Fibroblast of lung (primary cell): ENCODE measurements around the gene RXFP2. TPM values are rescaled to one million over a fixed set of nuclear protein-coding genes. Genes with fewer than 3 reads are reported as not detected.

Experiments used
- DNase-seq, 2 donors: peaks; one replicate each; pipeline versions ENCODE4 v3.0.0 to v3.0.0-alpha.2; 2010; ENCODE audit warnings: low read depth in 2 of 2
- H2AFZ ChIP-seq: 2 replicates; pipeline ENCODE4 v1.5.1; 2012; ENCODE audit warnings: low read length, control low read depth, inconsistent platforms
- H3K27ac ChIP-seq: 2 replicates; pipeline ENCODE4 v1.5.1; 2011; ENCODE audit warnings: low read length, control low read depth; ENCODE audit not compliant: insufficient read depth
- H3K27me3 ChIP-seq: 2 replicates; pipeline ENCODE4 v1.5.1; 2011; ENCODE audit warnings: mild to moderate bottlenecking, low read length; ENCODE audit not compliant: control insufficient read depth, insufficient read depth
- H3K36me3 ChIP-seq: 2 replicates; pipeline ENCODE4 v1.5.1; 2011; ENCODE audit warnings: low read length; ENCODE audit not compliant: control insufficient read depth, insufficient read depth
- H3K4me1 ChIP-seq: 2 replicates; pipeline ENCODE4 v1.5.1; 2011; ENCODE audit warnings: low read length; ENCODE audit not compliant: control insufficient read depth, insufficient read depth; ENCODE audit errors: extremely low read depth
- H3K4me2 ChIP-seq: 2 replicates; pipeline ENCODE4 v1.5.1; 2011; ENCODE audit warnings: low read length, control low read depth; ENCODE audit not compliant: insufficient read depth; ENCODE audit errors: extremely low read depth
- H3K4me3 ChIP-seq, 4 experiments: fragments of 200-600 bp in 1 of 4; sonication (generic) in 1 of 4; replicated peaks in 1 of 4; 2 replicates each; pipeline ENCODE4 v1.5.1; 2011 to 2016; ENCODE audit warnings: low read length in 4 of 4, low read depth in 3 of 4, mild to moderate bottlenecking in 3 of 4, control low read depth in 2 of 4, inconsistent platforms in 1 of 4, mixed read lengths in 1 of 4; ENCODE audit not compliant: insufficient read depth in 1 of 4; ENCODE audit errors: control extremely low read depth in 1 of 4
- H3K79me2 ChIP-seq: 2 replicates; pipeline ENCODE4 v1.5.1; 2012; ENCODE audit warnings: mild to moderate bottlenecking, low read length, inconsistent platforms; ENCODE audit not compliant: control insufficient read depth, insufficient read depth
- H3K9ac ChIP-seq: 2 replicates; pipeline ENCODE4 v1.5.1; 2011; ENCODE audit warnings: mild to moderate bottlenecking, low read length, control low read depth; ENCODE audit not compliant: insufficient read depth
- H3K9me3 ChIP-seq: 2 replicates; pipeline ENCODE4 v1.5.1; 2012; ENCODE audit warnings: low read depth, low read length; ENCODE audit not compliant: control insufficient read depth, insufficient read depth
- H4K20me1 ChIP-seq: 2 replicates; pipeline ENCODE4 v1.5.1; 2011; ENCODE audit warnings: low read length; ENCODE audit not compliant: control insufficient read depth, insufficient read depth; ENCODE audit errors: extremely low read depth
- EZH2 ChIP-seq: IDR thresholded peaks from 2 replicates; pipeline ENCODE4 v1.5.1; 2012; ENCODE audit warnings: low read length, control low read depth, mild to moderate bottlenecking; ENCODE audit errors: missing control alignments
- polyA plus RNA-seq, 2 donors: library from polyadenylated mRNA; depleted of rRNA in 1 of 2; stranded (reverse) in 1 of 2; unstranded in 1 of 2; fragments of >200 nt; gene quantifications; 2 replicates each; pipeline ENCODE4 v1.2.1, GENCODE V29; 2011 to 2012; ENCODE audit warnings: missing spikeins in 1 of 2
- total RNA-seq: library from RNA; depleted of rRNA; stranded (reverse); fragments of >200 nt; gene quantifications from 2 replicates; pipeline ENCODE4 v1.2.1, GENCODE V29; 2014
- TF ChIP-seq, protein P1 (sequence below), 2 donors: IDR thresholded peaks in 1 of 2; conservative IDR thresholded peaks in 1 of 2; 1 replicate in 1 of 2; 2 replicates in 1 of 2; pipeline ENCODE4 v1.5.1; 2011 to 2012; ENCODE audit warnings: low read length in 2 of 2, control low read depth in 1 of 2, inconsistent platforms in 1 of 2, low read depth in 1 of 2, mild to moderate bottlenecking in 1 of 2

Gene RXFP2
- total and polyA plus RNA-seq, 2 donors (not counting 1 experiment from before 2014, with no cell fraction given) = not detected

DNA sequence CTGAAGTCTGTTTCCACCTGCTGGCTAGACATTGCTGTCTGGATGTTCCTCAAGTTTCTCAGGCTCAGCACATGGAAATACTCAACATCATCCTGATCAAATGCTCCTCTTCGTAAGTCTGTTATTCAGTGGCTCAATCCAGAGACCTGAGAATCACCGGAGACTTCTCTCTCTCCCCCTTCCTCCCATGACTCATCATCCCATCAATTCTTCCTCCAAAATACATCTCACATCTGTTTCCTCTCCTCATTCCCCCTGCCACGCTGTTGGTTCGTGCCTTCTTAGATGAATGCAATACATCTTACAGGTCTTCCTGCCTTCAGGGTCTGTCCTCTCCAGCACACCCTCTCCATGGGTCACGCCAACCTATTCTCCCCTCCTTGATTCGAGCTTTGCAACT, 7.4 kb upstream of the RXFP2 start:
- Histone ChIP-seq H3K4me3 (no peak overlapping the region), H3K4me2 (no peak overlapping the region), H2AFZ (no peak overlapping the region), H3K79me2 (no peaks in the 10 kb centered on the region), H3K27me3 (no peaks in the 10 kb centered on the region), H3K9ac (no peak overlapping the region), H3K4me1 (no peaks in the 10 kb centered on the region), H4K20me1 (no peaks in the 10 kb centered on the region), H3K36me3 (no peaks in the 10 kb centered on the region), H3K27ac (no peak overlapping the region), H3K9me3 (no peaks in the 10 kb centered on the region)
- TF ChIP-seq, protein P1, sequence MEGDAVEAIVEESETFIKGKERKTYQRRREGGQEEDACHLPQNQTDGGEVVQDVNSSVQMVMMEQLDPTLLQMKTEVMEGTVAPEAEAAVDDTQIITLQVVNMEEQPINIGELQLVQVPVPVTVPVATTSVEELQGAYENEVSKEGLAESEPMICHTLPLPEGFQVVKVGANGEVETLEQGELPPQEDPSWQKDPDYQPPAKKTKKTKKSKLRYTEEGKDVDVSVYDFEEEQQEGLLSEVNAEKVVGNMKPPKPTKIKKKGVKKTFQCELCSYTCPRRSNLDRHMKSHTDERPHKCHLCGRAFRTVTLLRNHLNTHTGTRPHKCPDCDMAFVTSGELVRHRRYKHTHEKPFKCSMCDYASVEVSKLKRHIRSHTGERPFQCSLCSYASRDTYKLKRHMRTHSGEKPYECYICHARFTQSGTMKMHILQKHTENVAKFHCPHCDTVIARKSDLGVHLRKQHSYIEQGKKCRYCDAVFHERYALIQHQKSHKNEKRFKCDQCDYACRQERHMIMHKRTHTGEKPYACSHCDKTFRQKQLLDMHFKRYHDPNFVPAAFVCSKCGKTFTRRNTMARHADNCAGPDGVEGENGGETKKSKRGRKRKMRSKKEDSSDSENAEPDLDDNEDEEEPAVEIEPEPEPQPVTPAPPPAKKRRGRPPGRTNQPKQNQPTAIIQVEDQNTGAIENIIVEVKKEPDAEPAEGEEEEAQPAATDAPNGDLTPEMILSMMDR (conservative IDR thresholded peaks at IDR 0.05 in 1 of 2, IDR thresholded peaks at IDR 0.05 in 1 of 2; ENCODE audit: low read depth in 1 of 2, low read length in 2 of 2) = no peak
- no peak for TF ChIP-seq EZH2
- peak in 1 of 2 donors; percentile 5 for DNase-seq

DNA sequence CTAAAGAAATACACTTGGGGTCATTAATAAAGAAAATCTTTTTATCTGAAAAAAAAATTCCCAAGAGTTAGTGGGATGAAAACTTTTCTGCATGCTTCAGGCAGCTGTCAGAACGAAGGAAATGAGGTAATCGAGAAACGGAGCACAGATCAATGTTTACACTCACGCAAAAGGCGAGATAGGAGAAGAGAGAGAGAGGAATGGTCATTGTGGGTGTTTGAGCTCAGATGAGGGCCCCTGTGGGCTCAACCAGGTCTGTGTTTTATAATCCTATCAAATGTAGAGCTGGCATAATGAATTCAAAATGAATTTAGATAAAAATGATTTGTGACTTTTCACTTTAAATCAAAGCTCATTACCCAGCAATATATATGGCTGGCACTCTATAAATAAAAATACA, 6.3 kb upstream of the RXFP2 start:
- Histone ChIP-seq H4K20me1 (no peaks in the 10 kb centered on the region), H3K9ac (no peak overlapping the region), H3K27ac (no peak overlapping the region), H3K4me2 (peak overlapping the region; percentile 72), H3K36me3 (no peaks in the 10 kb centered on the region), H3K4me1 (no peaks in the 10 kb centered on the region), H3K9me3 (no peaks in the 10 kb centered on the region), H3K4me3 (peak overlapping the region in 3 of 4 experiments; percentile 18 to 59 (median 38)), H2AFZ (peak overlapping the region; percentile 62), H3K79me2 (no peaks in the 10 kb centered on the region), H3K27me3 (no peaks in the 10 kb centered on the region)
- peak; percentile 11 for DNase-seq
- TF ChIP-seq EZH2 = no peak
- TF ChIP-seq, protein P1 (conservative IDR thresholded peaks at IDR 0.05 in 1 of 2, IDR thresholded peaks at IDR 0.05 in 1 of 2; ENCODE audit: low read depth in 1 of 2, low read length in 2 of 2) = no peak

DNA sequence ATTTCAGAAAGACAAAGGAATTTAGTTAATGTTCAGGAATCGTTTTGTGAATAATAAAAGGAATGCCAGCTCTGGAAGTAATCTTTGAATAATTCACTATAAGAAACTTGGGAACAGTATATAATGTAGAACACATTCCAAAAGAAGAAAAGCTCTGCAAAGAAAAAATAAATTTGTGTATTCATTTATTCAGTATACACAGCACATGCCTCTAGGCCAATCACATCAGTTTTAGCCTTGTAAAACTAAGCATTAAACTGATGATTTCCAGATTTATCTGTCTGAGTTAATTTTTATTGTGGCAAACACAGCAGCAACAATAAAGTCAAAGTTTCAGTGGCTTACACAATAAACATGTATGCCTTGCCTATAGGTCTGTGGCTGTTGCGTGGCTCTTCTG, 5.7 kb upstream of the RXFP2 start:
- no peak for TF ChIP-seq EZH2
- TF ChIP-seq, protein P1 (conservative IDR thresholded peaks at IDR 0.05 in 1 of 2, IDR thresholded peaks at IDR 0.05 in 1 of 2; ENCODE audit: low read depth in 1 of 2, low read length in 2 of 2) = no peak
- Histone ChIP-seq H3K4me2 (no peak overlapping the region), H3K36me3 (no peaks in the 10 kb centered on the region), H3K4me1 (no peaks in the 10 kb centered on the region), H3K4me3 (no peak overlapping the region), H3K79me2 (no peaks in the 10 kb centered on the region), H2AFZ (no peak overlapping the region), H3K27ac (no peak overlapping the region), H3K27me3 (no peaks in the 10 kb centered on the region), H4K20me1 (no peaks in the 10 kb centered on the region), H3K9ac (no peak overlapping the region), H3K9me3 (no peaks in the 10 kb centered on the region)
- no peak for DNase-seq
